HG02943 (cell line): ENCODE measurements around the gene PTCH1.

ENCODE experiments used
- ATAC-seq: cut with Tn5 transposase; IDR thresholded peaks from one replicate; pipeline ENCODE4 v1.9.1; 2021; ENCODE audit warnings: mild to moderate bottlenecking, low read depth, moderate library complexity; ENCODE audit not compliant: unreplicated experiment

PTCH1 gene

DNA sequence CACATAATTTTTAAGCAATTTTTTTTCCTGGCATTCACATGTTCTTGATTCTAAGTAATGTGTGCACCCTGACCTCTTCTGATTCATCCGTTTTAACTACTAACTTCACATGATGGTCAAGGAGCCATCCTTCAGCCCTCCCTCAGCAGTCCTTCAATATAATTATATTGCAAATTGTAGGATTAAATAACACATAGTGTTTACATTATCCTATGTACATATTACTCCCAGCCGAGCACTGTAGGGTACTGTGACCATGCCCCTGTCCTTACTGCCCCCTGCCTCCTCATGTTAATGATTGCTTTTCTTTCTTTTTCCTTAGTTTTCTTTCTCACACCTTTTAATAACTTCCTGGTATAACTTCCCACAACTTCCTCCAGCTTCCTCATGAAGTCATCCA lies 103.0 kb downstream of the PTCH1 start:
- no peak for ATAC-seq

DNA sequence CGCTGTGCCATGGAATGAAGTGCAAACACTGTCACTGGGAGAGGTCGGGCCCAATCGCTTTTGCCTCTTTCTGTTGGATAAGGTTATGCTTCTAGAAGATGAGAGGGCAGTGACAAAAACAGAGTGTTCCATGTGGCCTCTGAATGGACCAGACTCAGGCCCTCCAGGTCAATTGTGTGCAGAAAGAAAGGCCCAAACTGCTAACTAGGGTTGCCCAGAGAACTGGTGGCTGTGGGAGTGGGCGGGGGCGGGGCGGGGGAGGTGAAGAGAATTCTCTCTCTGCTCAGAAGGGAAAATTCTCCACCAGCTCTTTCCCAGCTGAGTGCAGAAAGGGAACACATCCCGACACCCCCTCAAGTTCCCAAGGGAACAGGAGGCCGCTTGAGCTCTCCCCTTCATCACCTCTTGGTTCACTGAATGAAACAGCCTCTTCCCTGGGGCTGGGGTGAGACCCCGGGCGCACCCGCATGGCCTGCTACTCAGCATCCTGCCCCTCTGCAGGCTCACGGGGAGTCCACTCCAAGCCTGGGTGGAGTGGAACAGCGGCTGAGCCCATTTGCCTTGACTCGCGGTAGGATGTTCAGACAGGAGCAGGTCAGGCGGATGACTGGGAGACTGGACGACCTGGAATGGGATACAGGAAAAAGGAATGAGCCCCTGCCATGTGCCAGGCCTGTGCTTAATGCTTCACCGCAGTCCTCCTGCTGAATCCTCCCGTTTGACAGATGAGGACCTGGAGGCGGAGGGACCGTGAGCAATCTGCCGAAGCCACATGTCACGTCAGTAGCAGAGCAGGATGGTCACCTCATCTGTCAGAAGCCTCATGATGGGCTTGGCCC lies 105.5 kb downstream of the PTCH1 start:
- ATAC-seq: no peak

DNA sequence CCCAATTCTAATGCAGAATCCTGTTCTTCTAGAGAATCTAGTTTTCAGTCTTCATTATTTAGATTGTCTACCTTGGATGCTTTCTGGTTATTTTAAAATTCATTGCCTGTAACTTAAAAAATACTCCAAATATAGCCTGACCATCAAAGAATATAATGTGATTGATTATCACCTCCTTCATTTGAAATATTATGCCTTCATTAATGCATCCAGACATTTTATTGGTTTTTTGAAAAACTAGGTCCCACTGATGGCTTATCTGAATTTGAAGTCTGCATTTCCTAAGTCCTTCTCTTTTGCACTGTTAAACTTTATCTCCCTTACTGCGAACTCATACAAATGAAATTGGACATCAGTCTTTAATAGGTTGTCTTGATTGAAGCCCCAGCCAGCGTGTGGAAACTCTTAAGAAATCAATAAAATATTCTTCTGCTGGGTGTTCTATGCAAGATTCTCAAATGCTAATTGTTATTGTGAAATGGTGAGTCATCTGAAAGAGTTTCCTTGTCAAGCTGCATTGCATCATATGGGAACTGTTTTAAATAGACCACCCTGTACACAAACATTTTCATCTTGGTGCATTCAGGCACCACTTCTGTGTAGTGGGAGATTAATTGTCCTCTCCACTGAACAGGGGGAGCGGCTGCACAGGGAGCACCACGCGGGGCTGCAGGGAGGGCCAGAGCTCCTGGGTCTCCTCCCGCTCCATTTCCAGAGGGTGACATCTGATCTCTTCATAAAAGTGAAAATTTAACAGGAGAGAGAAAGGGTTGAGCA lies 106.9 kb downstream of the PTCH1 start:
- no peak for ATAC-seq

DNA sequence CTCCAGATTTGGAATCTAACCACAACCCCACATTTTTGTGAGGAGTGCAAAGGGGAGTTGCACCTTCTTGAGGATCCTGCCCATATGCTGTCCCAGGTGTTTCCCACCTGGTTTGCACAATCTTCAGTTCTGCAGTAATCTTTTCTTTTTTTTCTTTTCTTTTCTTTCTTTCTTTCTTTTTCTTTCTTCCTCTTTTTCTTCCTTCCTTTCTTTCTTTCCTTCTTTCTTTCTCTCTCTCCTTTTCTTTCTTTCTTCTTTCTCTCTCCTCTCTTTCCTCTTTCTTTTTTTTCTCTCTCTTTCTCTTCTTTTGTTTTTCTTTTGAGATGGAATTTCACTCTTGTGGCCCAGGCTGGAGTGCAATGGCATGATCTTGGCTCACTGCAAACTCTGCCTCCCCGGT lies 109.2 kb downstream of the PTCH1 start:
- no peak for ATAC-seq

DNA sequence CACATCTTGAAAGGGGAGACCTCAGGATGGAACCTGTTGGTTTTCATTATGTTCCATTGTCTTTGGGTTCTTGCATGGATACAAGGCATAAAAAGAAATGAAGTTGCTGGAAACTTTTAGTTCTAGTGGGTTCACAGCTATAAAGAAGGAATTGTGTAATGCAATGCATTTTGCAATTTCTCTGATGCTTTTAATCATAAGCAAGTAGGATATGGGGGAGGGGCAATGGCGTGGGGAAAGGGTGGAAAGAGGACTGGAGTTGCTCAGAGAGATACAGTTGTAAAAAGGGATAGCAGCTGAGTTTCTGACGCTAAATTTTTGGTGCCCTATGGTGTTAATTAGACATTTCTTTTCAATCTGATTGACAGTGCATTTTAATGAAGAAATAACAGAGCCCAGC lies 110.7 kb downstream of the PTCH1 start:
- no peak for ATAC-seq

DNA sequence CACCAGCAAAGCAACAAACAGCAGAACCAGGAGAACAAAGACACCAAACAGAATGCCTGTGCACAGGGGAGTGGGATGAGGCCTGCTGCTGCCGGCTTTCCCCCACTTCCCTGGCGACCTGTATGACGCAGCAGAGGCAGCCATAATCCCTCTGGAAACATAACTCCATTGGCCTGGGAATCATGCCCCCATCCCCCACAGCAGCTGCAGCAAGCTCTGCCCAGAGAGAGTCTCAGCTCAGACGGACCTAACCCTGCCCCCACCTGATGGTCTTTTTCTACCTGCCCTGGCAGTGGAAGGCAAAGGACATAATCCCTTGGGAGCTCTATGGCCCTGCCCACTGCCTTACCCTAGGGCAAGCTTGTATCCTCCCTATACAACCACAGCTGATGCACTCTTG lies 117.5 kb downstream of the PTCH1 start:
- no peak for ATAC-seq
